DND-41 (cell line): Measurements from ENCODE around the gene GPI.

Source experiments
- ATAC-seq: fragments of 200-7000 bp; cut with Tn5 transposase; 3 replicates; pipeline ENCODE4 v1.9.1; 2021; ENCODE audit warnings: low read depth; ENCODE audit not compliant: insufficient read depth
- DNase-seq: peaks from one replicate; pipeline ENCODE4 v3.0.0-alpha.2; 2020
- H2AFZ ChIP-seq: 2 replicates; pipeline ENCODE4 v1.6.0; 2012; ENCODE audit warnings: low read depth, low read length
- H3K27ac ChIP-seq: 2 replicates; pipeline ENCODE4 v1.5.1; 2012; ENCODE audit warnings: low read length, inconsistent platforms
- H3K27me3 ChIP-seq: fragments of 200-600 bp; sonication (generic); 2 replicates; pipeline ENCODE4 v1.6.0; 2012; ENCODE audit warnings: low read length, mild to moderate bottlenecking, inconsistent platforms; ENCODE audit not compliant: insufficient read depth, poor library complexity
- H3K36me3 ChIP-seq: 2 replicates; pipeline ENCODE4 v1.5.1; 2012; ENCODE audit warnings: low read length, inconsistent platforms; ENCODE audit not compliant: insufficient read depth
- H3K4me1 ChIP-seq: 2 replicates; pipeline ENCODE4 v1.5.1; 2012; ENCODE audit warnings: mild to moderate bottlenecking, low read length; ENCODE audit not compliant: insufficient read depth
- H3K4me2 ChIP-seq: 2 replicates; pipeline ENCODE4 v1.6.0; 2012; ENCODE audit warnings: mild to moderate bottlenecking, moderate library complexity, low read length, inconsistent platforms; ENCODE audit not compliant: insufficient read depth
- H3K4me3 ChIP-seq, 2 experiments: fragments of 200-600 bp in 1 of 2; shearing (Covaris generic) in 1 of 2; 2 replicates each; pipeline ENCODE4 v1.5.1; 2012 to 2016; ENCODE audit warnings: inconsistent platforms in 2 of 2, low read length in 2 of 2, mild to moderate bottlenecking in 2 of 2, low read depth in 1 of 2, moderate library complexity in 1 of 2
- H3K79me2 ChIP-seq: 2 replicates; pipeline ENCODE4 v1.6.0; 2012; ENCODE audit warnings: low read length, inconsistent platforms; ENCODE audit not compliant: insufficient read depth
- H3K9ac ChIP-seq: 2 replicates; pipeline ENCODE4 v1.6.0; 2012; ENCODE audit warnings: low read depth, mild to moderate bottlenecking, inconsistent platforms, low read length, moderate library complexity
- H3K9me3 ChIP-seq: 2 replicates; pipeline ENCODE4 v1.5.1; 2012; ENCODE audit warnings: low read length, moderate library complexity, mild to moderate bottlenecking, inconsistent platforms; ENCODE audit not compliant: insufficient read depth, severe bottlenecking
- H4K20me1 ChIP-seq: 2 replicates; pipeline ENCODE4 v1.6.0; 2012; ENCODE audit warnings: low read length; ENCODE audit not compliant: insufficient read depth
- EZH2 ChIP-seq: IDR thresholded peaks from 3 replicates; pipeline ENCODE4 v1.6.1; 2012; ENCODE audit warnings: borderline replicate concordance, low read depth, mild to moderate bottlenecking, moderate library complexity, low read length, inconsistent platforms; ENCODE audit not compliant: severe bottlenecking
- TF ChIP-seq, protein P1 (sequence below): IDR thresholded peaks from 2 replicates; pipeline ENCODE4 v1.5.1; 2012; ENCODE audit warnings: borderline replicate concordance, low read length, moderate library complexity, mild to moderate bottlenecking; ENCODE audit not compliant: poor library complexity, severe bottlenecking; ENCODE audit errors: extremely low read depth

Gene GPI

DNA sequence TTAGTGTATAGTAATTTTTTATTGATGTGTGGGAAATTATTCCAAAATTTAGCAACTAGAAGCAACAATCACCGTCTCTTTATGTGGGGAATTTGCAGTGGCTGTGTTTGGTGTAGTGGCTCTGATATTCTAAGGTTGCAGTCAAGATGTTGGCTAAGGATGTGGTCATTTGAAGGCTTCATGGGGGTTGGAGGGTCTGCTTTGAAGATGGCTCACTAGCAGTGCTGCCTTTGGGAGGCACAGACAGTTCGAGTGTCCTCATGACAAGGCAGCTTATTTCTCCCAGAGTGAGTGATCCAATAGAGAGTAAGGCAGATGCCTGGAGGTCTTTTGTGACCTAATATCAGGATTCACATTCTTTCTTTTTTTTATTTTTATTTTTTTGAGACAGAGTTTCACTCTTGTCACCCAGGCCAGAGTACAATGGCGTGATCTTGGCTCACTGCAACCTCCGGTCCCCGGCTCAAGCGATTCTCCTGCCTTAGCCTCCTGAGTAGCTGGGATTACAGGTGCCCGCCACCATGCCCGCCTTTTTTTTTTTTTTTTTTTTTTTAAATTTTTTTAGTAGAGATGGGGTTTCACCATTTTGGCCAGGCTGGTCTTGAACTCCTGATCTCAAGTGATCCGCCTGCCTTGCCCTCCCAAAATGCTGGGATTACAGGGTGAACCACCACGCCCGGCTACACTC, 8.7 kb downstream of the GPI start:
- TF ChIP-seq, protein P1, sequence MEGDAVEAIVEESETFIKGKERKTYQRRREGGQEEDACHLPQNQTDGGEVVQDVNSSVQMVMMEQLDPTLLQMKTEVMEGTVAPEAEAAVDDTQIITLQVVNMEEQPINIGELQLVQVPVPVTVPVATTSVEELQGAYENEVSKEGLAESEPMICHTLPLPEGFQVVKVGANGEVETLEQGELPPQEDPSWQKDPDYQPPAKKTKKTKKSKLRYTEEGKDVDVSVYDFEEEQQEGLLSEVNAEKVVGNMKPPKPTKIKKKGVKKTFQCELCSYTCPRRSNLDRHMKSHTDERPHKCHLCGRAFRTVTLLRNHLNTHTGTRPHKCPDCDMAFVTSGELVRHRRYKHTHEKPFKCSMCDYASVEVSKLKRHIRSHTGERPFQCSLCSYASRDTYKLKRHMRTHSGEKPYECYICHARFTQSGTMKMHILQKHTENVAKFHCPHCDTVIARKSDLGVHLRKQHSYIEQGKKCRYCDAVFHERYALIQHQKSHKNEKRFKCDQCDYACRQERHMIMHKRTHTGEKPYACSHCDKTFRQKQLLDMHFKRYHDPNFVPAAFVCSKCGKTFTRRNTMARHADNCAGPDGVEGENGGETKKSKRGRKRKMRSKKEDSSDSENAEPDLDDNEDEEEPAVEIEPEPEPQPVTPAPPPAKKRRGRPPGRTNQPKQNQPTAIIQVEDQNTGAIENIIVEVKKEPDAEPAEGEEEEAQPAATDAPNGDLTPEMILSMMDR = no peak
- no peak for TF ChIP-seq EZH2
- Histone ChIP-seq H3K27ac (no peak overlapping the region), H3K27me3 (no peaks in the 10 kb centered on the region), H4K20me1 (0 out of 2 replicates have a peak, but pooled peaks cover 5% of the 10 kb centered on the region), H3K9me3 (no peaks in the 10 kb centered on the region), H2AFZ (no peak overlapping the region), H3K9ac (no peak overlapping the region), H3K4me3 (no peak overlapping the region), H3K36me3 (peaks cover 61% of the 10 kb centered on the region), H3K79me2 (0 out of 2 replicates have a peak, but pooled peaks cover 2% of the 10 kb centered on the region), H3K4me1 (no peaks in the 10 kb centered on the region), H3K4me2 (no peak overlapping the region)
- DNase-seq = no peak
- ATAC-seq = no peak

DNA sequence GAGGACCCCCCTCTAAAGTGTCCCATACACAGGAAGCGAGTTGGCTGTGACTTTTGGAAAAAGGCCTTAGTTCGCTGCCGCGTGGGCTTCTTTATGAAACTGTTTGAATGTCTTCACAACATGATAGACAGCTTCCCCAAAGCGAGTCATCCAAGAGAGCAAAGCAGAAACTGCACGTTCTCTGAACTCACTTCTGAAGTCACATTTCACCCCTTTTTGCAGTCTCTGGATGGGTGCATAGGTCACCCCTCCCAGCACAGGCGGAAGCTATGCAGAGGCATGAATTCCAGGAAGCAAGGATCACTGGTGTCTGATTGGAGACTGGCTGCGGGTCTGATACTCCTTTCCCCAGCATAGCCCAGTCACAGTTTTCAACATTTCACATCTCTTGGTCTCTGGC, 10.6 kb downstream of the GPI start:
- Histone ChIP-seq H3K4me3 (no peak overlapping the region), H3K27me3 (no peaks in the 10 kb centered on the region), H3K79me2 (no peaks in the 10 kb centered on the region), H3K4me1 (no peaks in the 10 kb centered on the region), H3K9ac (no peak overlapping the region), H3K36me3 (peaks cover 60% of the 10 kb centered on the region), H3K9me3 (no peaks in the 10 kb centered on the region), H3K4me2 (no peak overlapping the region), H2AFZ (no peak overlapping the region), H3K27ac (no peak overlapping the region), H4K20me1 (0 out of 2 replicates have a peak, but pooled peaks cover 5% of the 10 kb centered on the region)
- TF ChIP-seq, protein P1 = no peak
- no peak for TF ChIP-seq EZH2
- ATAC-seq = no peak
- DNase-seq = no peak

DNA sequence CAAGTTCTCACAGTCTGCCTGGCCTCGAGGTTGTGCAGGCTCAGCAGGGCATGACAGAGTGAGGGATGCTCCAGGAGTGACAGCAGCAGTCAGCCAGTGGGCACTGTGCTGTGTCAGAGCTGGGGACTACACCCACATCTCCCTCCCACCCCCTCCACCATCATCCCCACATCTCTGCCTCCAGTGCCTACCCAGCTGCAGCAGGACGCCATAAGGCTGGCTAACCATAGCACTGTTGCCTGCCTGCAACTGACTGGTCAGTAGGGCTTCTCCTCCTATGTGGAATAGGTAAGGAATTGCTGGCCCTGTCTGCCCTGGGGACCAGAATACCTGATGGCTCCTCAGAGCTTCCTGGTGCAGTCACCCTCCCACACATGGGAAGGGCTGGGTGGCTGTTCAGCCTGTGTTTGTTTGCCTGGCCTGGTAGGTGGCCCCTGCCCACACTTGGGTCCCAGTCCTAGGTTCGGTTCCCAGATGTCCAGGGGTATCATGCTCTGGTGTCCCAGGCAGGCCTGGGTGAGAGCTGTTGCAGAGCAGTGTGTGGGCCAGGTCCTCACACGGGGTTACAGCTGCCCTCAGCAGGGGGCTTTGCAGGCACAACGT, 15.7 kb downstream of the GPI start:
- Histone ChIP-seq H3K4me3 (no peak overlapping the region), H3K79me2 (no peaks in the 10 kb centered on the region), H3K4me2 (no peak overlapping the region), H3K9ac (no peak overlapping the region), H3K27me3 (no peaks in the 10 kb centered on the region), H4K20me1 (peaks cover 5% of the 10 kb centered on the region; the same call in 1 of the 2 replicates), H3K9me3 (no peaks in the 10 kb centered on the region), H3K27ac (no peak overlapping the region), H3K4me1 (no peaks in the 10 kb centered on the region), H2AFZ (no peak overlapping the region), H3K36me3 (peaks cover 77% of the 10 kb centered on the region)
- DNase-seq (no peak), ATAC-seq (no peak)
- TF ChIP-seq, protein P1 = no peak
- TF ChIP-seq EZH2 = no peak
